ENCODE data around the gene ZNF488.
"Not testable (repeated sequence)": the region's sequence is repeated elsewhere in the genome, so short reads cannot be mapped to it uniquely, and the experiment has no call there.

Gene ZNF488

GRCh38 chr10:47409171-47409865 is 25.2 kb upstream of the ZNF488 start:
- DNase-seq = no peak

- no peak for DNase-seq
Measured at GRCh38 chr10:47408606-47409005, 24.5 kb upstream of the ZNF488 start.

- no peak for DNase-seq
Measured at GRCh38 chr10:47406870-47407691, 23.0 kb upstream of the ZNF488 start.

GRCh38 chr10:47406548-47406869 is 22.4 kb upstream of the ZNF488 start:
- DNase-seq = no peak

- no peak for DNase-seq
Measured at GRCh38 chr10:47405857-47406547, 21.9 kb upstream of the ZNF488 start.

- DNase-seq = no peak
Measured at GRCh38 chr10:47404937-47405336, 20.8 kb upstream of the ZNF488 start.

- no peak for DNase-seq
Measured at GRCh38 chr10:47404446-47404845, 20.4 kb upstream of the ZNF488 start.

- no peak for DNase-seq
Measured at GRCh38 chr10:47403446-47404318, 19.6 kb upstream of the ZNF488 start.

- no peak for DNase-seq
Measured at GRCh38 chr10:47402641-47403301, 18.7 kb upstream of the ZNF488 start.

GRCh38 chr10:47401874-47402640 is 18.0 kb upstream of the ZNF488 start:
- DNase-seq = no peak

- DNase-seq = no peak
Measured at GRCh38 chr10:47401210-47401609, 17.1 kb upstream of the ZNF488 start.

- no peak for DNase-seq
Measured at GRCh38 chr10:47400786-47401185, 16.7 kb upstream of the ZNF488 start.

- no peak for DNase-seq
Measured at GRCh38 chr10:47400251-47400650, 16.2 kb upstream of the ZNF488 start.

- no peak for DNase-seq
Measured at GRCh38 chr10:47397256-47397655, 13.2 kb upstream of the ZNF488 start.

GRCh38 chr10:47396311-47396717 is 12.2 kb upstream of the ZNF488 start:
- DNase-seq = no peak

GRCh38 chr10:47389619-47390018 is 5.5 kb upstream of the ZNF488 start:
- no peak for DNase-seq

GRCh38 chr10:47388879-47389278 is 4.8 kb upstream of the ZNF488 start:
- no peak for DNase-seq

GRCh38 chr10:47386104-47386503 is 2.0 kb upstream of the ZNF488 start:
- not testable (repeated sequence) for DNase-seq

- DNase-seq = peak; percentile 40
Measured at GRCh38 chr10:47383261-47384147, 589 bp downstream of the ZNF488 start.
